ENCODE results near the gene CCDC57.
"Not testable (repeated sequence)": the region's sequence is repeated elsewhere in the genome, so short reads cannot be mapped to it uniquely, and the experiment has no call there.

GRCh38 chr17:82193050-82193449 is 19.6 kb downstream of the CCDC57 start:
- TF ChIP-seq CTCF (IDR thresholded peaks at IDR 0.05; ENCODE audit: low read length); EZH2 (optimal IDR thresholded peaks at IDR 0.05; ENCODE audit: low read depth, low read length); EZH2phosphoT487 (IDR thresholded peaks at IDR 0.05; ENCODE audit: low read length): not testable (repeated sequence)

All from MM.1S (cell line).